H9 (cell line): ENCODE measurements around the gene OVOL2. TPM values are rescaled to one million over a fixed set of nuclear protein-coding genes. Genes with fewer than 3 reads are reported as not detected.

ENCODE experiments used
- DNase-seq: peaks from one replicate; pipeline ENCODE4 v3.0.0-alpha.2; 2017
- H2AFZ ChIP-seq: one replicate; pipeline ENCODE4 v1.6.1; 2013; ENCODE audit warnings: mild to moderate bottlenecking, low read length, control low read depth, moderate library complexity
- H2AK5ac ChIP-seq: 2 replicates; pipeline ENCODE4 v1.6.1; 2013; ENCODE audit warnings: low read length, control low read depth, mixed read lengths; ENCODE audit not compliant: insufficient read length
- H2BK120ac ChIP-seq: one replicate; pipeline ENCODE4 v1.6.1; 2013; ENCODE audit warnings: low read depth, mild to moderate bottlenecking, low read length, control low read depth, inconsistent platforms; ENCODE audit not compliant: poor library complexity, severe bottlenecking
- H2BK12ac ChIP-seq: 2 replicates; pipeline ENCODE4 v1.6.1; 2013; ENCODE audit warnings: low read length, control low read depth, mixed read lengths, low read depth; ENCODE audit not compliant: insufficient read length
- H2BK15ac ChIP-seq: 2 replicates; pipeline ENCODE4 v1.6.1; 2013; ENCODE audit warnings: low read depth, low read length, control low read depth
- H2BK20ac ChIP-seq: one replicate; pipeline ENCODE4 v1.6.1; 2013; ENCODE audit warnings: low read depth, mild to moderate bottlenecking, low read length, control low read depth, inconsistent platforms; ENCODE audit not compliant: poor library complexity, severe bottlenecking
- H2BK5ac ChIP-seq: 2 replicates; pipeline ENCODE4 v1.6.1; 2013; ENCODE audit warnings: low read length, control low read depth, mixed read lengths; ENCODE audit not compliant: insufficient read length
- H3K14ac ChIP-seq: 2 replicates; pipeline ENCODE4 v1.6.1; 2013; ENCODE audit warnings: low read length, control low read depth; ENCODE audit not compliant: insufficient read depth
- H3K18ac ChIP-seq: 2 replicates; pipeline ENCODE4 v1.6.1; 2013; ENCODE audit warnings: low read depth, mild to moderate bottlenecking, mixed read lengths, low read length, control low read depth; ENCODE audit not compliant: insufficient read length
- H3K23ac ChIP-seq: 2 replicates; pipeline ENCODE4 v1.6.1; 2013; ENCODE audit warnings: low read length, control low read depth, mixed read lengths, low read depth; ENCODE audit not compliant: insufficient read length
- H3K23me2 ChIP-seq: 2 replicates; pipeline ENCODE4 v1.6.1; 2013; ENCODE audit warnings: low read depth, mild to moderate bottlenecking, mixed read lengths, low read length, control low read depth; ENCODE audit not compliant: insufficient read length, poor library complexity, severe bottlenecking
- H3K27ac ChIP-seq: 2 replicates; pipeline ENCODE4 v1.5.1; 2013; ENCODE audit warnings: low read length, control low read depth, mixed read lengths, low read depth; ENCODE audit not compliant: insufficient read length
- H3K27me3 ChIP-seq: 2 replicates; pipeline ENCODE4 v1.6.1; 2013; ENCODE audit warnings: low read length, control low read depth, inconsistent platforms; ENCODE audit not compliant: insufficient read depth
- H3K4ac ChIP-seq: 2 replicates; pipeline ENCODE4 v1.6.1; 2013; ENCODE audit warnings: low read depth, mild to moderate bottlenecking, control low read depth, inconsistent platforms, low read length, moderate library complexity
- H3K4me1 ChIP-seq: 2 replicates; pipeline ENCODE4 v1.6.1; 2013; ENCODE audit warnings: low read length, control low read depth, inconsistent platforms; ENCODE audit not compliant: insufficient read depth
- H3K4me2 ChIP-seq: 2 replicates; pipeline ENCODE4 v1.6.1; 2013; ENCODE audit warnings: low read length, control low read depth, mixed read lengths; ENCODE audit not compliant: insufficient read length, insufficient read depth
- H3K56ac ChIP-seq: 2 replicates; pipeline ENCODE4 v1.6.1; 2013; ENCODE audit warnings: low read depth, mild to moderate bottlenecking, mixed read lengths, low read length, control low read depth; ENCODE audit not compliant: insufficient read length
- H3K79me1 ChIP-seq: 2 replicates; pipeline ENCODE4 v1.6.1; 2013; ENCODE audit warnings: low read depth, mild to moderate bottlenecking, moderate library complexity, low read length, control low read depth, inconsistent platforms; ENCODE audit not compliant: insufficient read depth, poor library complexity, severe bottlenecking
- H3K79me2 ChIP-seq: 2 replicates; pipeline ENCODE4 v1.6.1; 2013; ENCODE audit warnings: low read length, control low read depth, inconsistent platforms; ENCODE audit not compliant: insufficient read depth
- H3K9ac ChIP-seq: 2 replicates; pipeline ENCODE4 v1.6.1; 2013; ENCODE audit warnings: low read length, control low read depth, mixed read lengths; ENCODE audit not compliant: insufficient read length; ENCODE audit errors: extremely low read depth
- H3K9me3 ChIP-seq: one replicate; pipeline ENCODE4 v1.6.1; 2013; ENCODE audit warnings: low read depth, low read length, inconsistent platforms; ENCODE audit not compliant: control insufficient read depth
- H3T11ph ChIP-seq: one replicate; pipeline ENCODE4 v1.6.1; 2013; ENCODE audit warnings: mild to moderate bottlenecking, low read length, control low read depth, inconsistent platforms
- H4K20me1 ChIP-seq: one replicate; pipeline ENCODE4 v1.6.1; 2013; ENCODE audit not compliant: control insufficient read depth, insufficient read length, insufficient read depth
- H4K5ac ChIP-seq: 2 replicates; pipeline ENCODE4 v1.6.1; 2013; ENCODE audit warnings: low read depth, mild to moderate bottlenecking, mixed read lengths, low read length, control low read depth; ENCODE audit not compliant: insufficient read length
- H4K8ac ChIP-seq: replicated peaks from 2 replicates; pipeline ENCODE4 v1.6.1; 2013; ENCODE audit warnings: low read length, control low read depth, mixed read lengths, low read depth; ENCODE audit not compliant: insufficient read length
- H4K91ac ChIP-seq: 2 replicates; pipeline ENCODE4 v1.6.1; 2013; ENCODE audit warnings: low read depth, mild to moderate bottlenecking, moderate library complexity, mixed read lengths, low read length, control low read depth; ENCODE audit not compliant: insufficient read length
- H3K27ac Mint-ChIP-seq, 3 experiments: 2 replicates in 2 of 3; 3 replicates in 1 of 3; pipeline ENCODE4 v1.8.0; 2020 to 2021; ENCODE audit warnings: mixed read lengths in 3 of 3, mild to moderate bottlenecking in 1 of 3, moderate library complexity in 1 of 3
- H3K27me3 Mint-ChIP-seq: 2 replicates; pipeline ENCODE4 v1.8.0; 2021; ENCODE audit warnings: low read depth, mild to moderate bottlenecking, moderate library complexity, mixed read lengths
- H3K36me3 Mint-ChIP-seq, 3 experiments: 2 replicates in 2 of 3; 3 replicates in 1 of 3; pipeline ENCODE4 v1.8.0; 2020 to 2021; ENCODE audit warnings: low read depth in 3 of 3, mixed read lengths in 3 of 3; ENCODE audit not compliant: insufficient read depth in 1 of 3
- H3K4me1 Mint-ChIP-seq, 2 experiments: 2 replicates each; pipeline ENCODE4 v1.8.0; 2020; ENCODE audit warnings: mixed read lengths in 2 of 2
- H3K4me3 Mint-ChIP-seq, 2 experiments: 2 replicates in 1 of 2; 3 replicates in 1 of 2; pipeline ENCODE4 v1.8.0; 2020 to 2021; ENCODE audit warnings: mild to moderate bottlenecking in 2 of 2, mixed read lengths in 2 of 2, moderate library complexity in 1 of 2
- H3K9me3 Mint-ChIP-seq, 2 experiments: 2 replicates in 1 of 2; 3 replicates in 1 of 2; pipeline ENCODE4 v1.8.0; 2020; ENCODE audit warnings: mild to moderate bottlenecking in 2 of 2, mixed read lengths in 2 of 2, moderate library complexity in 1 of 2
- WGBS: extraction: QIAGEN DNeasy Blood & Tissue Kit; methylation state at CpG from one replicate; pipeline ENCODE4 v1.1.7; 2013; ENCODE audit warnings: missing lambda C conversion rate, low lambda C conversion rate, mixed read lengths; ENCODE audit not compliant: insufficient read length; ENCODE audit errors: extremely low coverage; 5-methylcytosine and 5-hydroxymethylcytosine counted together
- total RNA-seq: library from RNA; stranded (reverse); gene quantifications from 2 replicates; pipeline ENCODE4 v1.2.1, GENCODE V29; 2021
- TF ChIP-seq, protein P1 (sequence below): fragments of 200-600 bp; sonication (generic); conservative IDR thresholded peaks from 3 replicates; pipeline ENCODE4 v1.8.0; 2021; ENCODE audit warnings: antibody characterized with exemption, mild to moderate bottlenecking

Gene OVOL2
- total RNA-seq, 1 experiment from 2014 or later = 5.8 TPM

DNA sequence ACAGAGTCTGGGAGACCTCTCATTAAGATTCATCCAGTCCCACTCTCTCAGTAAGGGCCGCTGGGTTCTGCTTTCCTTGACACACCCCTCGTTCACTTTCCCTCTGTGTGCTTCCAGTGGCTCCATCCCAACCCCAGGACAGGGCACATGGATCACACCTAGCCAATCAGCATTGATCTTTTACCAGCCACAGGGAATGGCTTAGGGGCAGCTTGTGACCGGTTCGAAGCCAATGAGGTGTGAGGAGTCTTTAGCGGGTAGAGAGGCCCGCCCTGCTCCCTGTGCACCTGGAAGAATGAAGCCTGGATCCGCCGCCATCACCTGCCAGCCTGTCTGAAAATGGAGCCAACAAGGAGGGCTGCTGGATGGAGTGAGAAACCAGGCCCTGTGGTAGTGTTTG lies 35.2 kb upstream of the OVOL2 start:
- no peak overlapping the region for H2BK15ac ChIP-seq
- H4K8ac ChIP-seq = no peak overlapping the region
- no peak overlapping the region for H2BK20ac ChIP-seq
- Mint-ChIP-seq H3K27ac (peak overlapping the region in 1 of 3 experiments; percentile 17; a peak in 1 of 7 replicates), H3K4me3 (no peak overlapping the region), H3K4me1 (peaks cover 3 to 5% of the 10 kb centered on the region in 2 experiments; a peak in 1 of 4 replicates), H3K36me3 (no peaks in the 10 kb centered on the region), H3K27me3 (peaks cover 6% of the 10 kb centered on the region), H3K9me3 (no peaks in the 10 kb centered on the region)
- H3K4me1 ChIP-seq = no peaks in the 10 kb centered on the region
- H3K4ac ChIP-seq = no peak overlapping the region
- no peak overlapping the region for H3K9ac ChIP-seq
- H3K4me2 ChIP-seq = no peak overlapping the region
- no peak overlapping the region for H2AK5ac ChIP-seq
- no peak overlapping the region for H3K56ac ChIP-seq
- no peaks in the 10 kb centered on the region for H4K20me1 ChIP-seq
- no peak overlapping the region for H3T11ph ChIP-seq
- H3K14ac ChIP-seq = no peak overlapping the region
- H3K79me1 ChIP-seq = no peaks in the 10 kb centered on the region
- H3K79me2 ChIP-seq = no peaks in the 10 kb centered on the region
- no peaks in the 10 kb centered on the region for H3K9me3 ChIP-seq
- H4K5ac ChIP-seq = no peak overlapping the region
- H2BK5ac ChIP-seq = no peak overlapping the region
- peak; percentile 49 for DNase-seq
- no peak overlapping the region for H3K18ac ChIP-seq
- WGBS = no CpG with 5 or more reads among the region's 8 CpGs
- H3K23me2 ChIP-seq = no peaks in the 10 kb centered on the region
- no peaks in the 10 kb centered on the region for H3K27me3 ChIP-seq
- H2BK120ac ChIP-seq = no peak overlapping the region
- no peak overlapping the region for H3K23ac ChIP-seq
- H4K91ac ChIP-seq = no peak overlapping the region
- H3K27ac ChIP-seq = no peak overlapping the region
- no peak overlapping the region for H2BK12ac ChIP-seq
- TF ChIP-seq, protein P1, sequence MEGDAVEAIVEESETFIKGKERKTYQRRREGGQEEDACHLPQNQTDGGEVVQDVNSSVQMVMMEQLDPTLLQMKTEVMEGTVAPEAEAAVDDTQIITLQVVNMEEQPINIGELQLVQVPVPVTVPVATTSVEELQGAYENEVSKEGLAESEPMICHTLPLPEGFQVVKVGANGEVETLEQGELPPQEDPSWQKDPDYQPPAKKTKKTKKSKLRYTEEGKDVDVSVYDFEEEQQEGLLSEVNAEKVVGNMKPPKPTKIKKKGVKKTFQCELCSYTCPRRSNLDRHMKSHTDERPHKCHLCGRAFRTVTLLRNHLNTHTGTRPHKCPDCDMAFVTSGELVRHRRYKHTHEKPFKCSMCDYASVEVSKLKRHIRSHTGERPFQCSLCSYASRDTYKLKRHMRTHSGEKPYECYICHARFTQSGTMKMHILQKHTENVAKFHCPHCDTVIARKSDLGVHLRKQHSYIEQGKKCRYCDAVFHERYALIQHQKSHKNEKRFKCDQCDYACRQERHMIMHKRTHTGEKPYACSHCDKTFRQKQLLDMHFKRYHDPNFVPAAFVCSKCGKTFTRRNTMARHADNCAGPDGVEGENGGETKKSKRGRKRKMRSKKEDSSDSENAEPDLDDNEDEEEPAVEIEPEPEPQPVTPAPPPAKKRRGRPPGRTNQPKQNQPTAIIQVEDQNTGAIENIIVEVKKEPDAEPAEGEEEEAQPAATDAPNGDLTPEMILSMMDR = no peak
- no peak overlapping the region for H2AFZ ChIP-seq
